Activated gamma-delta T cell (primary cell): Measurements from ENCODE around the gene STK40.

ENCODE experiments used
- DNase-seq: peaks from one replicate; lab custom pipeline; 2025; lab: John Stamatoyannopoulos, UW

The STK40 gene

DNA sequence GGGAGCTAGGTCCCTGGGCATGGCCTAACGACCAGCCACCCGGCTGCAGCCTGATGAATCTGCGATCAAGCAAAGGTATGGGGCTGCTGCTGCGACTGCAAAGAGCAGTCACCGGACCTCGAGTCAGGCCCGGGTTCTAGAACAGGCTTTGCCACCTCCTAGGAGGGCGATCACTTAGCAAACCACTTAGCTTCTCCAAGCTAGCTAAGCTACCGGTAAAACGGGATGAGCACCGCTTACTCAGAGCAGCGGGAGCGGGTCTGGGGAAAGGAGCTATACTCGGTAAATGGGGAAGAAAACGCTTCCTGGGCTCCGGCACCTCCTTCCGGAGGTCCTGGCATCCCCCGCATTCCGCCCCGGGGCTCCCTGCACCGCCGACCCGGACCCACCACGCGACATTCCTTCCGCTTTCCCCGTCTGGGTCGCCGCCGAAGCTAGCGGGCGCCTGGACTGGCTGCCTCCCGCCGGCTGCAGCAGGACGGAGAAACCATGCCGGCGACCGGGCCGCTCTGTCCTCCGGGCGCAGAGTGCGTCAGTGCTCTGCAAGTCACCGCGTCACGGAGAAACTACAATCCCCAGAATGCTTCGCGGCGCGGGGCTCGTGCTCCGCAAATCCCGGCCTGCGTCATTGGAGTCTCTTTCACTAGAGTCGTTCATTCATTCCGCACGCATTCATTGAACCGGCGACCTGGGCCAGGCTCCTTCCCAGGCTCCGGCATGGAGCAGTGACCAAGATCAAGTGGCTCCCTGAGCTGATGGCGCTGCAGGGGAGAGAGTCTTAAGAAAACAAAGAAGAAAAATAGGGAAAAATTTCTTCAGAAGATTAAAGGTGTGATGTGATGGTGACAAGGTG lies 11.9 kb upstream of the STK40 start, which contains the start of gene LSM10:
Gene LSM10, minus strand, starts transcription at position 531 of the 853 bp plus-strand sequence. CDS start 3,779 bp downstream, outside the sequence.
- peak; percentile 67 for DNase-seq

DNA sequence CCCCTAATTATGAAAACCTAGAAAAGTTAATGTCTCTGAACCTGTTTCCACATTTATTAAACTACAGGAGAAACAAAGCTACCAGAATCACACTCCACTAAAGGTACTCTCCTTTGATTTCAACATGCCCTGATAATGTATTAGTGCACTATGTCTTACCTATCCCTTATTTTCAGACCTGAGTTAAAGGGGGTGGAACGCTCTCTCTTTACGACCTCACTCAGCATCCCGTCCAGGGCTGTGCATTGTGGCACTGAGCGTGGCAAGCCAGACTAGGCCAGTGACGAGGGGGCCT lies 11.3 kb upstream of the STK40 start:
- DNase-seq, result no peak

DNA sequence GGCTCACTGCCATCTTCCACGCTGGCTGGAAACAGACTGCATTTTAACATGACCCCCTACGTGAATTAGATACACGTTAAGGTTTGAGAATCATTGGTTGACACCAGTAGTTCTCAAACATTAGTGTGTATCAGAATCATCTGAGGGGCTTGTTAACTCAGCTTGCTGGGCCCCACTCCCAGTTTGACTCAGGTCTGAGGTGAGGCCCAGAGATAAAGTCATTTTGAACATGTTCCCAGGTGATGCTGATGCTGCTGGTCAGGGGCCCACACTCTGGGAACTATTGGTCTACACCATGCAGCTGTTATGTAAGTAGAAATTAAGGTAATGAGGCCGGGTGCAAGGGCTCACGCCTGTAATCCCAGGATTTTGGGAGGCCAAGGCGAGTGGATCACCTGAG lies 10.6 kb upstream of the STK40 start:
- no peak for DNase-seq

DNA sequence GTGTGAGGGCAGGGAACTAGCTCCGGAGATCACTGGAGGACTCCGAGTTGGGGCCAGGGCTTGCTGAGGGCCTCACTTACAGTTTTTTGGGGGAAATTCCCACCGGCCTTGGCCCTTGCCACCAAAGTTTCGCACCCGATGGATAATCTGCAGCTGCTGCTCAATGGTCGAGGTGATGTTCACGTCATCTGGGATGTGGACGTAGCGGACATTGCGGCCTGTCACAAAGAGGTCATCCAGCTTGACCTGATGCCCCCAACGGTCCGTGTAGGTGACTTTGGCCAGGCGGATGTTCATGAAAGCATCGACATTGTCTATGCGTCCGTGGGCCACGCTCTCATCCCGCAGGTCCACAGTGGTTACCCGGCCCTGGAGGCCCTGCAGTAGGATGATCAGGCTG lies 8.0 kb upstream of the STK40 start:
- no peak for DNase-seq

DNA sequence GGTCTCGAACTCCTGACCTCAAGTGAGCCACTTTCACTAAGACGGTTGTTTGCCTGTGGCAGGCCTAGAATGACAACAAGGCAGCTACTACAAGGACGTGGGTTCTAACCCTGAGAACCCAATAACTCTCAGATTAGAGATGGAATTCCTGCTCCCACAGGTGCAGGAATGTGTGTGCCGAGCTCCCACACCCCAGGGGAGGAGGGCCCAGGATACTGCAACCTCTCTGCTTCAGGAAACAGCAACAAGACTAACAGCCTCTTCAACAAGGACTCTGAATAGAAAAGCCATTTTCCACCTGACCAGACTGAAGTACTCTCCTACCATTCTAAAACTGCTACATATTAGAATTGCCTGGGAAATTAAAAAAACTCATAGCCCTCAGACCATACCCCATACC lies 7.1 kb upstream of the STK40 start:
- DNase-seq, result no peak

DNA sequence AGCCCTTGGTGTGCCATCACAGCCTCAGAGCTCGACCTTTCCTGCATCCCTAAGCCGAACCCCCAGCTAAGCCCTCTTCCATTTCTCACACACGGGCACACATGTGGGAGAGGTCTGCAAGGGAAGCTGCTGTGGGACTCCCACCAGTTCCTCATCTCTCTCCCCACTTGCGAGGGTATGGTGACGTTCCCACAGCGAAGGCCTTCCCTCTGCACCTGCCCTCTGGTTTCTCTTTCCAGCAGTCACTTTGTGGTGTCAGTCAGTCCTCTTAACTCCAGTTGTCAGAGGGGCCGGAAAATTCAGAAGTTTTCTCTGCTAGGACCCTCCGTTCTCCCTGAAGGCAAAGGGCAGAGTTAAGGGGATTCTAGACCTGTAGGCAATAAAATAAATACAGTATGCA lies 5.5 kb upstream of the STK40 start:
- DNase-seq, result no peak

DNA sequence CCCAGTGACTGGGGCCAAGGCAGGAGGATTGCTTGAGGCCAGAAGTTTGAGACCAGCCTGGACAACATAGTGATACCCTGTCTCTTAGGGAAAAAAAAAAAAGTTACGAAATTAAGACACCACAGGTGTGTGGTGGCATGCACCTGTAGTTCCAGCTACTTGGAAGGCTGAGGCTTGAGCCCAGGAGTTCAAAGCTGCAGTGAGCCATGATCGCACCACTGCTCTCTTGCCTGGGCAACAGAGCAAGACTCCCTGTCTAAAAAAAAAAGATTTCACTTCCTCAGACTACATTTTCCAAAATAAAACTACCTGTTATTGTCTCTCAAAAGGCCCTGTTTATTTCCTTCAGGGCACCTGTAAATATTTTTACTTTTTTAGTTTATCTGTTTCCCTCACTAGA lies 4.7 kb upstream of the STK40 start:
- no peak for DNase-seq

DNA sequence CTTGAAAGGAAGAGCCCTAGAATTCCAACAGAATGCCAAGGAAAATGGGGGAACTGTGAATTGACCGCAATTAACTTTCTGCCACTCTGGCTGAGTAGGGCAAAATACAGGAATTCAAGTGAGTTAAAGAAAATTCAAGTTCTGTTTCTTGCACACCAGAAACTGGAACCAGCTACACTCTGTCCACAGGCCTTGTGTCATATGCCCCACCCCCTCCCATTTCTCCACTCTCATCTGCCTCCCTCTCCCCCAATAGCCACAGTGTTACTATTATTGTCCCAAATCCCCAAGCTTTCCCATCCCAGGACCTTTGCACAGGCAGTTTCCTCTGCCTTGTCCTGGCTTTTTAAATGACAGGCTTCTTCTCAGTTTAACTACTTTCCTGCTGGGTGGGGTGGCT lies 4.3 kb upstream of the STK40 start:
- no peak for DNase-seq

DNA sequence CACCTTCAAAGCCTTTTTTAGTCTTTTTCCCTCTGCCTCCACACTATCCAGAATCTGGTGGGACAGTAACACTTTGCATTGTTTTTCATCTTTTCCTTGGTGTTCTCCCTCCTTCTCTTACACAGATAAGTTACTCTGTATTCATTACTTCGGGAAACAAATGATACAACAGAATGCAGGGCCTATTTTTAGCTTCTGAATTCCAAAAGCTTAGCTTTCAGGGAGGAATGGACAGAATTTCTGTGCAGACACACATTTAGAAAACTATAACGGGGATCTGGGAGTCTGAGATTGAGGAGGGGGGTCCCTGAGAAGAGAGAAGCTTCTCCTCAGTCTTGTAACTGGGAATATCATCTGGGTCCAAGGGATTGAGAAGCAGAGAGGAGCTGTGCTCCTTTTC lies 3.5 kb upstream of the STK40 start:
- no peak for DNase-seq

DNA sequence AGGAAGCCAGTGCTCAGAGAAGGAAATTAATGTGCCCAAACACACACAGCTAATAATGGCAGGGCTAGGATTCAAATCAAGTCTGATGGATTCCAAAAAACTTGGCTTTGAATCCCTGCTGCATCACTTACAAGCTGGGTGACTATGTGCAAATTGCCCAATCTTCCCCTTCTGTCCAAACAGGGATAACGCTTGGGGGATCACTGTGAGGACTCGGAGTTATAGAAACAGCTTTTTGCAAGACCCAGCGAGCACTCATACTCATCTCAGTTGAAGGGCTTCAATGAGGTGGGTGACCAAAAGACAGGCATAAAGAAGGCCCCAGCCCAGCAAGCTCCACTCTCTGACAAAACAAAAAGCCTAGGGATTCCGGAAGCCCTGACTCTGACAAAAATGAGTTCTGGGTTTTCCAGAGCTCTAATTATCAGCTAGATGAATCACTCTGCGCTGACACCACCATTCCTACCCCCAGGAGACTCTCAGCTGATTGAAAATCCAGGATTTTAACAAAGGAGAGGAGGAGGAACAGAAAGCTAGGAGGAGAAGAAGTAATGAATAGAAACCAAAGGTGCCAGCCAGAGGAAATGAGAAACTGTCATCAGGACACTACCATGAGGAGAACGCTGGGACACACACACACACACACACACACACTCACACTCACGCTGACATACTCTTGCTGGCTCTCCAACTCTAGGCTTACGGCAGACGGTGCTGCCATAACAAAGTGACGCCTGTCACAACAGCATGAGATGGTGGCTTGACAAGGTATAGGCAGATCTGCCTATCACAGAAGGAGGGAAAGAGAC lies 1.6 kb upstream of the STK40 start:
- DNase-seq, result no peak

DNA sequence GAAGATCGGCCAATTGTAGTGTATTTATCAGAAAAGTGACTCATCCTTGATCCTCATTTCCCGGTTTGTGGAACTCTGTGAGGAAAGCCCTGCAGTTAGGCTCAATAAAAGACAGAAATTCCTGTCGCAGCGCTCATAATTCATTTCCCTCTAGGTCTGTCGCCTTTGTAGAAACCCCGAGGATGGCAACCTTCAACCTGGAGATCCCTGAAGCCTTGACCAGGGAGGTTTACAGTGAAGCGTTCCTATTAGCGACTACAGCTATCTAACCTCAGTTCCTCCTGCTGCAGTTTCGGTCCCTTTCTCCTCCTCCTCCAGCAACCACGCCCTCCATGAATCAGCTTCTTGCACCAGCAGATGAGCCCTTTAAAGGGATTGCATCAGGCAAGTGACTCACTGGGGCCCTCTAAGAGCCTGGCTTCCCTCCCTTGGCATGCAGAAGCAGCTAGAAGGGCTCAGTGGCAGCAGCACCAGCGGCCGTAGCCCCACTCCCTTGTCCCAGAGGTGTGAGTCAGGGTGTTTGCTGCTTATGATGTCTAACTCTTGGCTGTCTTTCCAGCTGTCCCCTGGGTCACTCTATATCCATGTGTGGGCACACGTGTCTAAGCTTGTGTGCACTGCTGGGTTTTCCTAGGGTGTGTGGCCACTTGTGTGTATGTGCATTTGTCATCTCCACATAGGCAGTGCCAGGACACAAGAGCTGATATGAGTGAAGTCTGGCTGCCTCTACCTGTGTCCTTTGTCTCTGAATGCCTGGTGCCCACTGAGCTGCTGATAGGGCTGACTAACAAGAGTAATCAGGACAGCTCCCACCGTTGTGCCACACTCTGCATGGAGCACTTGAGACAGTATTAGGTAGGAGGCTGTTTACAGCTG lies 779 bp upstream of the STK40 start:
- DNase-seq, result peak; percentile 40

DNA sequence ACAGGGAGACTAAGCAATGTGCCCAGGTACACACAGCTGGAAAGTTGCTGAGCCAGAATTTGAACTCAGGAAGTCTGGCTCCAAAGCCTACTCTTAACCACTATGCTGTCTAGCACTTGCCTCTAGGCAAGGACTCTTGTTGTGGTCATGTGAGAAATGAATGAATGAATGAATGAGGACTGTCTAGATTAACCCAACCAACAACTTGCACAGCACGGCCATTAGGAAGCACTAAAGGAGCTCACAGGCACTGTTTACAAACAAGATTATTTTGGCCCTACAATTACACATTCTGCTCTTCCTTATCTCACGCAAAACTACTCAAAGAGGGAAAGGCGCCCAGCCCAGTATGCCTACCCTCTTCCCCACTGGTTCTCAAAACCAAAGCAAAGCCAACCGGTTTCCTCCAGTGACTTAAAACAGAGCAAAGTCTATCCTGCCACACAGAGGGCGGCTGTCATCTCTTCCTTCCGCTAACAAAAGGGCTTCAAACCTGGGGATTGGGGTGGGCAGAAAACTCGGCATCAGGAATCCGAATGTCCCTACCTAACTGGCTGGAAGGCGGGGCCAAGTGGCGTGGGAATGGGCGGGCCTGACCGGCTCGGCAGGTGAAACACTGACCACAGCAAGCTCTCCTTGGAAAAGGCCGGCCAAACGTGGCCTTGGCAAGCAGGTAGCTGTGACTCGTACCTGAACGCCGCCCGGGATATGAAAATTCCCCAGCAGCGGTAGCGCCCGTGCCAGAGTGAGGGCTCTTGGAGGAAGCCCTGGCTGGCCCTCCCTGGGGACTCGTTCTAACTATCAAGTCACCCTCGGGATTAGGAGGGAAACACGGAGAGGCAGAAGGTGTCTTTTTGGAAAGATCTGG lies 948 bp downstream of the STK40 start:
- DNase-seq, result no peak

DNA sequence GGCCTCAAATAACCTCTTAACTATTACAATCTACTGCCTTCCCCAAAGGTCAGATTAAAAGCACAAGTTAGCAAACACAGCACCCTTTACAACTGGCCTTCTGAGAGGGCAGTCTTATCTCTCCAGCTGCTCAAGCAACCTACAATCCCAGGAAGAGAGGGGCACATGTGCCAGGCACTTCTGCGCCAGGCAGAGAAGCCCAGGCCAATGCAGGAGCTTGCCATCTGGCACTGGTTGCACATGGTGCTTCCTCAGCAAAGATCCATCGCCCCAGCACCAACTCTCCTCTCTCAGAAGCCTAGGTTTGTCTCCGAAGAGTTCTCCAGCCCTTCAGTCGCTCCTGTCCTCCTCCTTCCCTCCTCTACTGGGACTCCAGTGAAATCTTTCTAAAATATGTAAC lies 2.5 kb downstream of the STK40 start:
- no peak for DNase-seq

DNA sequence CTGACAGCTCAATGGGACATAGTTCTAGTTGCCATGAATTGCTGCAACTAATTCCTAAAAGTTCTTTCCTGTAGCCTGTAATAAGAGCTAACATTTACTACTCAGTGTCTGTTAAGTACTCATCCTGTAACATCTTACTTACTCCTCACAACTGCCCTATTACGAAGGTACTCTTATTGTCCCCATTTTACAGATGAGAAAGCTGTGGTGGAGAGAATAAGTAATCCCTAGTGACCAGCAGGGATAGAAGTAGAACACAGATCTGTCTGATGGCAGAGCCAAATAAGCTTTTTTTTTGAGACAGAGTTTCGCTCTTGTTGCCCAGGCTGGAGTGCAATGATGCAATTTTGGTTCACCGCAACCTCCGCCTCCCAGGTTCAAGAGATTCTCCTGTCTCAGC lies 3.1 kb downstream of the STK40 start:
- no peak for DNase-seq

DNA sequence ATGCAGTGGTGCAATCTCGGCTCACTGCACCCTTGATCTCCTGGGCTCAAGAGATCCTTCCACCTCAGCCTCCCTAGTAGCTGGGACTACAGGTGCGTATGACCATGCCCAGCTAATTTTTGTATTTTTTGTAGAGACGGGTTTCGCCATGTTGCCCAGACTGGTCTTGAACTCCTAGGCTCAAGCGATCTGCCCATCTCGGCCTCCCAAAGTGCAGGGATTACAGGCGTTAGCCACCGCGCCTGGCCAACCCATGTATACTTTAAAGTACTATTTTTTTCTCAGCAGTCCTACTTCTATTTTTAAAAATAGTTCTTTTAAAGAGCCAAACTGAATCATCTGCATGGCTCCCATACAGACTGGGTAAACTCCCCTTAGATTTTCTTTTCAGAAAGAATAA lies 3.5 kb downstream of the STK40 start:
- DNase-seq, result no peak

DNA sequence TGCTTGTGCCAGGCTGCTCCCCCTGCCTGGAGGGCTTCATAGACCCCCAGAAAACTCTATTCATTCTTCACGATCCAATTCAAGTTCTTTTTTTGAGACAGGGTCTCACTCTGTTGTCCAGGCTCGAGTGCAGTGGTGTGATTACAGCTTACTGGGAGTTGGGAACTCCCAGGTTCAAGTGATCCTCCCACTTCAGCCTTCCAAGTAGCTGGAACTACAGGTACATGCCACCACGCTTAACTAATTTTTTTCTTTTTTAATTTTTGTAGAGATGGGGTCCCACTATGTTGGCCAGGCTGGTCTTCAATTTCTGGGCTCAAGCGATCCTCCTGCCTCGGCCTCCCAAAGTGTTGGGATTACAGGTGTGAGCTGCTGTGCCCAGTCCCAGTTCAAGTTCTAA lies 4.3 kb downstream of the STK40 start:
- DNase-seq, result no peak

DNA sequence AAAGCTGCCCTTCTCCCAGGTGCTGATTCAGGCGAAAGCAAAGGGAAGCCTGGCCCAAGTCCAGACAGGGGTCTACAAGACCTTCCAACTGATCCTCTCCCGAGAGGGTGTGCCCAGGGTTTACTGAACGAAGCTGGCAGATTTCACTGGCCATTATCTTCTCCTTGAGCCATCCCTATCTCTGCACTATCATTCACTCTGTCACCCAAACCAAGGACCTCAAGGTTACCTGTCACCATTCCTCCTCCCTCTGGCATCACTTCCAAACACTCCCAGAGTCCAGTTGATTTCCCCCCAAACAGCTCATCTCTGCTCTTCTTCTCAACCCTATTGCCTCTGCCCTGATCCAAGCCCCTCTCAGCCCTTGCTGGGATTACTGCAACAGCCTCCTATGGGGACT lies 4.9 kb downstream of the STK40 start:
- DNase-seq, result no peak

DNA sequence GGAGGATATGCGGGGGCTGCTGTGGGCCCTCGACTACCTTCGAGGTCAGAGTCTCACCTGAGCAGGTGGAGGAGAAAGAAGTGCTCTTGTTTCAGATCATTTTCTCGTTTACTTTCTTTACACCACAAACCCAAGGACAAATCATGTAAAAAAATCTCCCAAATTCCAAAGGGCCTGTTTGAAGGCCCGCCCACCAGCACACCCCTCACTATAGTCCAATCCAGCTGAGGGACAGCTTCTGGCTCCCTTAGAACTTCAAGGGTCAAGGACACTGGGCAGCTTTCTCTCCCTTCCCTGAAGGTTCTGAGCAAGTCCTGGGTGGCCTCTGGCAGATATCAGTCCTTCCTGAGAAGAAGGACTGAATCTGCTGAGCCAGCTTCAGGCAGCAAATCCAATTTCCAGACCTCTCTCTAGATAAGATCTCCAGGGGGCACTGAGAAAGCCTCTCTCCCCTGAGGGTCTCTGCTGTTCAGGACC lies 5.5 kb downstream of the STK40 start:
- DNase-seq, result no peak

DNA sequence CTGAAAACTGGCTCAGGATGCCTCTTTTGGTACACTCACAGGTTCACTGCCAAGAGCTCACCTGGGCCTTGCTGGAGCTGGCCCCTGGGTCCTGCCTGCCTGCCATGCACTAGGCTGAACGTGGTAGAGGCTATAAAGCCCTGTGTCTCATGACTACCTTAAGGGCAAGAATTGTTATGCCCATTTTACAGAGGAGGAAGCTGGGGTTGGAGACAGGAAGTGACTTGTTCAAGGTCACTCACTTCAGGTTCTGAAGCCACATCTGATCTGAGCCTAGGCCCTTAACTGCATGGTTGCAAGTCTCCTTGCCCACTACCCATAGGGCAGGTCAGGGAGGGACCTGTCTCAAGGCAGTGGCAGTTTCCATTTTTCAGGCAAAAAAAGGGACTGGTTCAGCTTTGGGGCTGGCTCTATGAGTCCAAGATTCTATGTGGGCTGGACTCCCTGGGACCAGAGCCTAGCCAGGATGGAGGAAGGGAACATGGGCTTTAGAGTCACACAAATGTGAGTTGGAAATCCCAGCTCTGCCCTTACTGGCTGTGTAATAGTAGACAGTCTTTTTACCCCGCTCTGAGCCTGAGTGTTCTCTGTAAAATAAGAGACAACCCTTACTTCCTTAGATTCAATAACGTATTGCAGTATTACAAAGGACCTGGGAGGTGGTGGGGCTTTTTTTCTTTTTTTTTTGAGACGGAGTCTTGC lies 7.8 kb downstream of the STK40 start:
- DNase-seq, result no peak

DNA sequence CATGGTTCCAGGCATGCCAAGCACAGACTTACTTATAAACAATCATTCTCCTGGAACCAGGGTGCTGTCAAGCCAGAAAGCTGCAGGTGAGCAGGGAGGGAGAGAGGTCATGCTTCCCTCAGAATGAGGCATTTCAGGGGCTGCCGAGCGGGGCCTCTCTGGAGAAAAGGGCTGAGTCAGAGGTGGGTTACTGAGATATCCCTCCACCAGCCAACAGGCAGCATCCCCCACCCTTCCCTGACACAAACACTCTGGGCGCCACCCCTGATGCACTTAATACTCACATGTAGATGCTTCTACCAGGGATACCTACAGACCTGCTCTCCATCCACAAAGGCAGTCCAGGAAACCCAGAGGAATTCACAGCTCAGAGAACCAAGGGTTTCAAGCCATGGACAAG lies 13.1 kb downstream of the STK40 start:
- no peak for DNase-seq
